Liver (tissue), 9 donors: Measurements from ENCODE around the gene CNIH3. TPM values are rescaled to one million over a fixed set of nuclear protein-coding genes. Genes with fewer than 3 reads are reported as not detected.
A peak's percentile ranks its signal among the peaks of the same experiment; 100 is the strongest.

Source experiments
- DNase-seq: peaks from one replicate; pipeline ENCODE4 v3.0.0-alpha.2; 2017; ENCODE audit warnings: low spot score
- H3K27ac ChIP-seq, 2 donors: one replicate each; pipeline ENCODE4 v1.7.0; 2013; ENCODE audit warnings: inconsistent platforms in 2 of 2, low read length in 2 of 2, control low read depth in 1 of 2, low read depth in 1 of 2, mild to moderate bottlenecking in 1 of 2
- H3K27me3 ChIP-seq, 4 donors: one replicate each; pipeline versions ENCODE4 v1.6.1 to v1.7.0; 2013; ENCODE audit warnings: low read length in 3 of 4, inconsistent platforms in 1 of 4, mild to moderate bottlenecking in 1 of 4, moderate library complexity in 1 of 4; ENCODE audit not compliant: control insufficient read depth in 4 of 4, insufficient read depth in 4 of 4
- H3K36me3 ChIP-seq, 4 donors: one replicate each; pipeline versions ENCODE4 v1.6.1 to v1.7.0; 2013; ENCODE audit warnings: low read length in 3 of 4, mild to moderate bottlenecking in 3 of 4, low read depth in 1 of 4, moderate library complexity in 1 of 4; ENCODE audit not compliant: control insufficient read depth in 4 of 4, insufficient read depth in 3 of 4
- H3K4me1 ChIP-seq, 4 donors: one replicate each; pipeline versions ENCODE4 v1.6.1 to v1.7.0; 2013; ENCODE audit warnings: low read length in 3 of 4, mild to moderate bottlenecking in 3 of 4, moderate library complexity in 1 of 4; ENCODE audit not compliant: control insufficient read depth in 4 of 4, insufficient read depth in 4 of 4
- H3K4me3 ChIP-seq, 3 donors: one replicate each; pipeline versions ENCODE4 v1.6.1 to v1.7.0; 2013; ENCODE audit warnings: low read length in 3 of 3, control low read depth in 1 of 3, low read depth in 1 of 3, mild to moderate bottlenecking in 1 of 3
- H3K9ac ChIP-seq, 2 donors: one replicate each; pipeline ENCODE4 v1.7.0; 2013; ENCODE audit warnings: low read length in 2 of 2, mild to moderate bottlenecking in 2 of 2, moderate library complexity in 2 of 2, control low read depth in 1 of 2, low read depth in 1 of 2
- H3K9me3 ChIP-seq, 4 donors: one replicate each; pipeline versions ENCODE4 v1.6.1 to v1.7.0; 2013; ENCODE audit warnings: low read length in 3 of 4; ENCODE audit not compliant: control insufficient read depth in 4 of 4
- ATF3 ChIP-seq: IDR thresholded peaks from 2 replicates; pipeline ENCODE4 v1.6.1; 2016; ENCODE audit warnings: antibody characterized with exemption
- CTCF ChIP-seq: fragments of 150-350 bp; IDR thresholded peaks from 2 replicates; pipeline ENCODE4 v1.5.1; 2017; ENCODE audit warnings: improper control_type of control experiment, low read depth, low read length; ENCODE audit not compliant: missing input control
- FOXA1 ChIP-seq: IDR thresholded peaks from 2 replicates; pipeline ENCODE4 v1.6.1; 2016; ENCODE audit warnings: antibody characterized with exemption
- FOXA2 ChIP-seq: IDR thresholded peaks from 2 replicates; pipeline ENCODE4 v1.6.1; 2016; ENCODE audit warnings: antibody characterized with exemption
- GABPA ChIP-seq, 2 donors: IDR thresholded peaks in 1 of 2; conservative IDR thresholded peaks in 1 of 2; 2 replicates each; pipeline ENCODE4 v1.6.1; 2016; ENCODE audit warnings: antibody characterized with exemption in 2 of 2, mild to moderate bottlenecking in 1 of 2, moderate library complexity in 1 of 2
- HNF4A ChIP-seq, 2 donors: conservative IDR thresholded peaks; 2 replicates each; pipeline ENCODE4 v1.6.1; 2016; ENCODE audit warnings: antibody characterized with exemption in 2 of 2, mild to moderate bottlenecking in 2 of 2
- HNF4G ChIP-seq: IDR thresholded peaks from 2 replicates; pipeline ENCODE4 v1.6.1; 2016; ENCODE audit warnings: antibody characterized with exemption
- JUND ChIP-seq, 2 donors: IDR thresholded peaks; 2 replicates each; pipeline ENCODE4 v1.6.1; 2016; ENCODE audit warnings: antibody characterized with exemption in 2 of 2
- RAD21 ChIP-seq, 2 donors: IDR thresholded peaks; 2 replicates each; pipeline ENCODE4 v1.6.1; 2016; ENCODE audit warnings: antibody characterized with exemption in 2 of 2, mild to moderate bottlenecking in 2 of 2
- TAF1 ChIP-seq: conservative IDR thresholded peaks from 2 replicates; pipeline ENCODE4 v1.6.1; 2016; ENCODE audit warnings: antibody characterized with exemption, mild to moderate bottlenecking
- YY1 ChIP-seq: IDR thresholded peaks from 2 replicates; pipeline ENCODE4 v1.6.1; 2016; ENCODE audit warnings: antibody characterized with exemption, mild to moderate bottlenecking
- WGBS: extraction: QIAGEN DNeasy Blood & Tissue Kit; methylation state at CpG from one replicate; pipeline ENCODE4 v1.1.7; 2013; 5-methylcytosine and 5-hydroxymethylcytosine counted together
- polyA plus RNA-seq, 2 donors: library from polyadenylated mRNA; stranded (reverse) in 1 of 2; unstranded in 1 of 2; fragments of 200-250 nt in 1 of 2; fragments of >200 nt in 1 of 2; fragmentation: Nextera tagmentation in 1 of 2; extraction: Ambion mirVana in 1 of 2; gene quantifications; one replicate each; pipeline versions ENCODE4 v1.2.1 to v1.2.3, GENCODE V29; 2013 to 2015
- total RNA-seq, 2 donors: library from RNA; depleted of rRNA; stranded (reverse); fragments of >200 nt; gene quantifications; one replicate each; pipeline ENCODE4 v1.2.3, GENCODE V29; 2014
- TF ChIP-seq, protein P1 (sequence below): IDR thresholded peaks from 2 replicates; pipeline ENCODE4 v1.6.1; 2016; ENCODE audit warnings: antibody characterized with exemption
- donor health status: healthy.
- donor health status: healthy.
- donor health status: healthy.
- donor health status: healthy.
- donor health status: healthy.

CNIH3 gene
- total and polyA plus RNA-seq, 4 donors, result 0.39 to 1.0 (median 0.93) TPM

- 81% methylated on average over 5 of the region's 5 CpGs for WGBS
- H3K27ac ChIP-seq, result no peak overlapping the region
Observed at GRCh38 chr1:224783006-224783651, 167.0 kb downstream of the CNIH3 start.

GRCh38 chr1:224784265-224785039, 168.3 kb downstream of the CNIH3 start:
- WGBS, result 84% methylated on average over 4 of the region's 4 CpGs
- Histone ChIP-seq H3K4me3 (no peak overlapping the region), H3K27ac (no peak overlapping the region), H3K9me3 (no peaks in the 10 kb centered on the region), H3K27me3 (no peaks in the 10 kb centered on the region), H3K9ac (no peak overlapping the region), H3K4me1 (peaks cover 2 to 6% (median 4%) of the 10 kb centered on the region in 4 donors), H3K36me3 (no peaks in the 10 kb centered on the region)
- DNase-seq, result no peak
- no peak for TF ChIP-seq ATF3
- no peak for TF ChIP-seq RAD21 (IDR thresholded peaks at IDR 0.05)
- no peak for TF ChIP-seq FOXA2
- no peak for TF ChIP-seq CTCF
- no peak for TF ChIP-seq TAF1
- TF ChIP-seq, protein P1, sequence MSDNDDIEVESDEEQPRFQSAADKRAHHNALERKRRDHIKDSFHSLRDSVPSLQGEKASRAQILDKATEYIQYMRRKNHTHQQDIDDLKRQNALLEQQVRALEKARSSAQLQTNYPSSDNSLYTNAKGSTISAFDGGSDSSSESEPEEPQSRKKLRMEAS, result no peak
- TF ChIP-seq YY1, result no peak
- no peak for TF ChIP-seq GABPA (IDR thresholded peaks at IDR 0.05 in 1 of 2, conservative IDR thresholded peaks at IDR 0.05 in 1 of 2)
- TF ChIP-seq FOXA1, result no peak

More at GRCh38 chr1:224783006-224783651, 167.0 kb downstream of the CNIH3 start:
- Histone ChIP-seq H3K4me1 (peaks cover 2 to 6% (median 4%) of the 10 kb centered on the region in 4 donors), H3K36me3 (no peaks in the 10 kb centered on the region), H3K9ac (no peak overlapping the region), H3K27me3 (no peaks in the 10 kb centered on the region), H3K9me3 (no peaks in the 10 kb centered on the region), H3K4me3 (no peak overlapping the region)
- no peak for DNase-seq
- TF ChIP-seq GABPA (IDR thresholded peaks at IDR 0.05 in 1 of 2, conservative IDR thresholded peaks at IDR 0.05 in 1 of 2) (no peak), HNF4G (no peak), YY1 (no peak)

DNA sequence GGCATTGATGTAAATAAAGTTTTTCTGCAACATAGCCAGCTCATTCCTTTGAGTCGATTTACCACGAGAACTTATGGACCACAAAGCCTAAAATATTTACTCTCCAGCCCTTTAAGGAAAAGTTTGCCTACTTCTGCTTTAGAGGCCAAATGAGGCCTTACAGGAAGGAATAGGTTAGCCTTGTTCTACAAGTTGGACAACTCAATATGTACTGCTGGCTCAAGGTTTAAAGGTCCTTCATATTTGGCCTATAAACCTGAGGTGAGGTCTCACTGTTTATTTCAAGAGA, 168.9 kb downstream of the CNIH3 start:
- no peaks in the 10 kb centered on the region for H3K9me3 ChIP-seq
- H3K27ac ChIP-seq, result no peak overlapping the region
- no peaks in the 10 kb centered on the region for H3K36me3 ChIP-seq

More for the DNA sequence above, 168.9 kb downstream of the CNIH3 start:
- TF ChIP-seq HNF4A (conservative IDR thresholded peaks at IDR 0.05), result peak in 1 of 2 donors; percentile 19
- TF ChIP-seq JUND (IDR thresholded peaks at IDR 0.05), result no peak
- TF ChIP-seq RAD21 (IDR thresholded peaks at IDR 0.05), result no peak
- Histone ChIP-seq H3K9ac (no peak overlapping the region), H3K4me1 (peaks cover 2 to 6% (median 4%) of the 10 kb centered on the region in 4 donors), H3K4me3 (no peak overlapping the region), H3K27me3 (no peaks in the 10 kb centered on the region)
- DNase-seq, result no peak
- WGBS, result 71% methylated on average over 2 of the region's 2 CpGs
